Central memory CD4-positive, alpha-beta T cell (primary cell): ENCODE measurements around the gene PIK3CD.
A peak's percentile ranks its signal among the peaks of the same experiment; 100 is the strongest.

Experiments used
- DNase-seq: peaks from one replicate; pipeline ENCODE4 v3.0.0; 2022
- total RNA-seq, 3 experiments: gene quantifications; one replicate each; lab custom pipeline; 2026; lab: John Stamatoyannopoulos, UW

The PIK3CD gene
- 238 to 498 (median 466) reads per million in 3 experiments for total RNA-seq

GRCh38 chr1:9651565-9652378 lies at the start of gene PIK3CD:
Gene PIK3CD (plus strand): TSS chr1:9651731. CDS start chr1:9710456, 58,725 bp downstream.
- peak; percentile 29 for DNase-seq

- DNase-seq, result no peak
Measured at GRCh38 chr1:9601942-9602793, 49.4 kb upstream of the PIK3CD start.

GRCh38 chr1:9602794-9603167 lies 48.8 kb upstream of the PIK3CD start:
- no peak for DNase-seq

GRCh38 chr1:9603307-9603706 lies 48.2 kb upstream of the PIK3CD start:
- no peak for DNase-seq

- DNase-seq, result no peak
Measured at GRCh38 chr1:9603766-9604753, 47.5 kb upstream of the PIK3CD start.

- no peak for DNase-seq
Measured at GRCh38 chr1:9604836-9605235, 46.7 kb upstream of the PIK3CD start.

GRCh38 chr1:9605946-9606455 lies 45.5 kb upstream of the PIK3CD start:
- no peak for DNase-seq

GRCh38 chr1:9606458-9606857 lies 45.1 kb upstream of the PIK3CD start:
- DNase-seq, result no peak

- DNase-seq, result no peak
Measured at GRCh38 chr1:9606948-9607347, 44.6 kb upstream of the PIK3CD start.

- no peak for DNase-seq
Measured at GRCh38 chr1:9607352-9607751, 44.2 kb upstream of the PIK3CD start.

- no peak for DNase-seq
Measured at GRCh38 chr1:9609998-9610397, 41.5 kb upstream of the PIK3CD start.

GRCh38 chr1:9610548-9610947 lies 41.0 kb upstream of the PIK3CD start:
- DNase-seq, result no peak

- DNase-seq, result no peak
Measured at GRCh38 chr1:9611716-9612115, 39.8 kb upstream of the PIK3CD start.

GRCh38 chr1:9612162-9612845 lies 39.2 kb upstream of the PIK3CD start:
- DNase-seq, result no peak

- no peak for DNase-seq
Measured at GRCh38 chr1:9612871-9613624, 38.5 kb upstream of the PIK3CD start.

- DNase-seq, result no peak
Measured at GRCh38 chr1:9613625-9614299, 37.8 kb upstream of the PIK3CD start.

GRCh38 chr1:9615316-9616063 lies 36.0 kb upstream of the PIK3CD start:
- DNase-seq, result no peak

GRCh38 chr1:9618909-9619679 lies 32.4 kb upstream of the PIK3CD start:
- DNase-seq, result no peak

GRCh38 chr1:9621032-9621431 lies 30.5 kb upstream of the PIK3CD start:
- DNase-seq, result no peak
